ENCODE measurements around the gene RHBDL2.

RHBDL2 gene

GRCh38 chr1:38892976-38893375 lies 48.7 kb downstream of the RHBDL2 start:
- Histone ChIP-seq H3K4me1 (no peaks in the 10 kb centered on the region), H3K9ac (no peak overlapping the region), H3K4me3 (ENCODE audit: low read depth, low read length) (no peak overlapping the region), H3K4me2 (ENCODE audit: low read length) (no peak overlapping the region), H3K27ac (no peak overlapping the region), H3K9me3 (ENCODE audit: control insufficient read depth, low read length) (no peaks in the 10 kb centered on the region), H3K27me3 (ENCODE audit: control insufficient read depth, insufficient read depth, low read length) (no peaks in the 10 kb centered on the region), H2AFZ (no peak overlapping the region), H3K79me2 (no peaks in the 10 kb centered on the region), H3K36me3 (ENCODE audit: control insufficient read depth, insufficient read depth, low read length) (no peaks in the 10 kb centered on the region)
- no peak for TF ChIP-seq CTCF (IDR thresholded peaks at IDR 0.05)

GRCh38 chr1:38891753-38892152 lies 49.9 kb downstream of the RHBDL2 start:
- no peaks in the 10 kb centered on the region for H3K79me2 ChIP-seq
- no peak overlapping the region for H3K9ac ChIP-seq
- H3K27ac ChIP-seq, result no peak overlapping the region
- no peak overlapping the region for H2AFZ ChIP-seq
- H3K4me2 ChIP-seq (ENCODE audit: low read length), result no peak overlapping the region
- H3K36me3 ChIP-seq (ENCODE audit: control insufficient read depth, insufficient read depth, low read length), result no peaks in the 10 kb centered on the region
- no peaks in the 10 kb centered on the region for H3K27me3 ChIP-seq (ENCODE audit: control insufficient read depth, insufficient read depth, low read length)
- H3K4me3 ChIP-seq (ENCODE audit: low read depth, low read length), result no peak overlapping the region
- no peaks in the 10 kb centered on the region for H3K4me1 ChIP-seq
- TF ChIP-seq CTCF (IDR thresholded peaks at IDR 0.05), result no peak
- H3K9me3 ChIP-seq (ENCODE audit: control insufficient read depth, low read length), result no peaks in the 10 kb centered on the region

- Histone ChIP-seq H3K27me3 (ENCODE audit: control insufficient read depth, insufficient read depth, low read length) (no peaks in the 10 kb centered on the region), H3K9me3 (ENCODE audit: control insufficient read depth, low read length) (no peaks in the 10 kb centered on the region), H3K79me2 (no peaks in the 10 kb centered on the region), H3K9ac (no peak overlapping the region), H2AFZ (no peak overlapping the region), H3K27ac (no peak overlapping the region), H3K4me1 (no peaks in the 10 kb centered on the region), H3K4me2 (ENCODE audit: low read length) (no peak overlapping the region), H3K36me3 (ENCODE audit: control insufficient read depth, insufficient read depth, low read length) (no peaks in the 10 kb centered on the region), H3K4me3 (ENCODE audit: low read depth, low read length) (no peak overlapping the region)
- TF ChIP-seq CTCF (IDR thresholded peaks at IDR 0.05), result no peak
These were observed 52.0 kb downstream of the RHBDL2 start for GRCh38 chr1:38889589-38889988.

- no peak for TF ChIP-seq CTCF (IDR thresholded peaks at IDR 0.05)
These were observed 53.0 kb downstream of the RHBDL2 start for GRCh38 chr1:38888423-38889333.

GRCh38 chr1:38885092-38885491 lies 56.5 kb downstream of the RHBDL2 start:
- Histone ChIP-seq H3K9ac (no peak overlapping the region), H3K27ac (no peak overlapping the region), H3K4me1 (no peaks in the 10 kb centered on the region), H3K79me2 (no peaks in the 10 kb centered on the region), H3K9me3 (ENCODE audit: control insufficient read depth, low read length) (no peaks in the 10 kb centered on the region), H2AFZ (no peak overlapping the region), H3K27me3 (ENCODE audit: control insufficient read depth, insufficient read depth, low read length) (no peaks in the 10 kb centered on the region), H3K4me2 (ENCODE audit: low read length) (no peak overlapping the region), H3K4me3 (ENCODE audit: low read depth, low read length) (no peak overlapping the region), H3K36me3 (ENCODE audit: control insufficient read depth, insufficient read depth, low read length) (no peaks in the 10 kb centered on the region)
- no peak for TF ChIP-seq CTCF (IDR thresholded peaks at IDR 0.05)

More at GRCh38 chr1:38888423-38889333, 53.0 kb downstream of the RHBDL2 start:
- Histone ChIP-seq H3K79me2 (no peaks in the 10 kb centered on the region), H3K9me3 (ENCODE audit: control insufficient read depth, low read length) (no peaks in the 10 kb centered on the region), H3K36me3 (ENCODE audit: control insufficient read depth, insufficient read depth, low read length) (no peaks in the 10 kb centered on the region), H3K4me1 (no peaks in the 10 kb centered on the region), H3K27me3 (ENCODE audit: control insufficient read depth, insufficient read depth, low read length) (no peaks in the 10 kb centered on the region), H3K4me2 (ENCODE audit: low read length) (no peak overlapping the region), H3K4me3 (ENCODE audit: low read depth, low read length) (no peak overlapping the region), H2AFZ (no peak overlapping the region), H3K27ac (no peak overlapping the region), H3K9ac (no peak overlapping the region)
